ENCODE data around the gene HSFX3.
"Not testable (repeated sequence)": the region's sequence is repeated elsewhere in the genome, so short reads cannot be mapped to it uniquely, and the experiment has no call there.

Gene HSFX3

GRCh38 chrX:149506349-149506748 is 43.4 kb downstream of the HSFX3 start:
- H3K27ac ChIP-seq: no peak overlapping the region

GRCh38 chrX:149505671-149506070 is 44.1 kb downstream of the HSFX3 start:
- in situ Hi-C loops (cut with HindIII; ENCODE audit: low pct_ligation_motif_present, low sequenced_read_pairs): no loop called here
- no peak for TF ChIP-seq CTCF (IDR thresholded peaks at IDR 0.05; ENCODE audit: low read depth, low read length, missing control alignments)
- Histone ChIP-seq H3K4me3 (ENCODE audit: low read depth, low read length) (no peak overlapping the region), H3K27me3 (replicated peaks) (no peaks in the 10 kb centered on the region), H3K27ac (no peak overlapping the region), H3K36me3 (replicated peaks) (peaks cover 4% of the 10 kb centered on the region)
- DNase-seq: no peak

More at GRCh38 chrX:149506349-149506748, 43.4 kb downstream of the HSFX3 start:
- H3K4me3 ChIP-seq (ENCODE audit: low read depth, low read length): no peak overlapping the region
- in situ Hi-C loops (cut with HindIII; ENCODE audit: low pct_ligation_motif_present, low sequenced_read_pairs): no loop called here
- DNase-seq: no peak
- no peaks in the 10 kb centered on the region for H3K27me3 ChIP-seq (replicated peaks)
- TF ChIP-seq CTCF (IDR thresholded peaks at IDR 0.05; ENCODE audit: low read depth, low read length, missing control alignments): no peak
- H3K36me3 ChIP-seq (replicated peaks): peaks cover 4% of the 10 kb centered on the region

GRCh38 chrX:149504915-149505651 is 44.6 kb downstream of the HSFX3 start, which contains the start of gene IDS:
Gene IDS, minus strand, starts transcription at chrX:149505306. Its CDS starts 169 bp downstream, at chrX:149505137.
- H3K36me3 ChIP-seq (replicated peaks): peaks cover 4% of the 10 kb centered on the region
- in situ Hi-C loops (cut with HindIII; ENCODE audit: low pct_ligation_motif_present, low sequenced_read_pairs): no loop called here
- peak; percentile 82 for DNase-seq
- H3K27ac ChIP-seq: peak within 1 kb of the TSS; percentile 89
- no peak for TF ChIP-seq CTCF (IDR thresholded peaks at IDR 0.05; ENCODE audit: low read depth, low read length, missing control alignments)
- H3K4me3 ChIP-seq (ENCODE audit: low read depth, low read length): peak within 1 kb of the TSS; percentile 69
- no peaks in the 10 kb centered on the region for H3K27me3 ChIP-seq (replicated peaks)

- TF ChIP-seq CTCF (IDR thresholded peaks at IDR 0.05; ENCODE audit: low read depth, low read length, missing control alignments): peak; percentile 47
- in situ Hi-C loops (cut with HindIII; ENCODE audit: low pct_ligation_motif_present, low sequenced_read_pairs): no loop called here
- no peak for DNase-seq
- H3K27ac ChIP-seq: peak overlapping the region; percentile 89
- H3K4me3 ChIP-seq (ENCODE audit: low read depth, low read length): peak overlapping the region; percentile 69
- peaks cover 4% of the 10 kb centered on the region for H3K36me3 ChIP-seq (replicated peaks)
- no peaks in the 10 kb centered on the region for H3K27me3 ChIP-seq (replicated peaks)
Measured at GRCh38 chrX:149504226-149504914, 45.4 kb downstream of the HSFX3 start.

GRCh38 chrX:149503446-149503845 is 46.3 kb downstream of the HSFX3 start:
- H3K27me3 ChIP-seq (replicated peaks); H3K36me3 ChIP-seq (replicated peaks): not testable (repeated sequence)
- peak overlapping the region; percentile 9 for H3K4me3 ChIP-seq (ENCODE audit: low read depth, low read length)

GRCh38 chrX:149502923-149503322 is 46.8 kb downstream of the HSFX3 start:
- H3K27me3 ChIP-seq (replicated peaks); H3K36me3 ChIP-seq (replicated peaks); H3K4me3 ChIP-seq (ENCODE audit: low read depth, low read length); in situ Hi-C loops (cut with HindIII; ENCODE audit: low pct_ligation_motif_present, low sequenced_read_pairs); DNase-seq: not testable (repeated sequence)
- peak overlapping the region; percentile 42 for H3K27ac ChIP-seq

More at GRCh38 chrX:149503446-149503845, 46.3 kb downstream of the HSFX3 start:
- DNase-seq: peak; percentile 82
- peak overlapping the region; percentile 89 for H3K27ac ChIP-seq
- in situ Hi-C loops (cut with HindIII; ENCODE audit: low pct_ligation_motif_present, low sequenced_read_pairs): not testable (repeated sequence)
